GM18517 (cell line): ENCODE data around the gene TMEM256.

Experiments used
- ATAC-seq: cut with Tn5 transposase; IDR thresholded peaks from one replicate; pipeline ENCODE4 v1.9.1; 2021; ENCODE audit warnings: mild to moderate bottlenecking, moderate library complexity; ENCODE audit not compliant: unreplicated experiment

TMEM256 gene

GRCh38 chr17:7408863-7409262 is 5.0 kb upstream of the TMEM256 start:
- ATAC-seq: no peak

- ATAC-seq: no peak
Measured at GRCh38 chr17:7408252-7408727, 4.4 kb upstream of the TMEM256 start.

- no peak for ATAC-seq
Measured at GRCh38 chr17:7407485-7408251, 3.8 kb upstream of the TMEM256 start, which contains the start of gene NLGN2. TSS of gene NLGN2 (plus strand) at chr17:7407845. CDS start at chr17:7408256, 411 bp downstream.

- ATAC-seq: no peak
Measured at GRCh38 chr17:7407082-7407481, 3.2 kb upstream of the TMEM256 start.

GRCh38 chr17:7406235-7406825 is 2.4 kb upstream of the TMEM256 start:
- no peak for ATAC-seq

- ATAC-seq: no peak
Measured at GRCh38 chr17:7405350-7406234, 1.7 kb upstream of the TMEM256 start.

- no peak for ATAC-seq
Measured at GRCh38 chr17:7404737-7405349, 946 bp upstream of the TMEM256 start.

- peak; percentile 14 for ATAC-seq
Measured at GRCh38 chr17:7403727-7403976, 245 bp downstream of the TMEM256 start.

GRCh38 chr17:7403043-7403726 is 712 bp downstream of the TMEM256 start:
- ATAC-seq: no peak

- ATAC-seq: no peak
Measured at GRCh38 chr17:7398612-7399011, 5.3 kb downstream of the TMEM256 start.

- ATAC-seq: no peak
Measured at GRCh38 chr17:7396147-7396546, 7.8 kb downstream of the TMEM256 start.

- ATAC-seq: peak; percentile 68
Measured at GRCh38 chr17:7394452-7395191, 9.3 kb downstream of the TMEM256 start, which contains the start of gene PLSCR3. TSS of gene PLSCR3 (minus strand) at chr17:7394525. CDS start at chr17:7394110, 415 bp downstream.

- peak; percentile 50 for ATAC-seq
Measured at GRCh38 chr17:7393613-7394451, 10.1 kb downstream of the TMEM256 start.

GRCh38 chr17:7392696-7393612 is 10.9 kb downstream of the TMEM256 start:
- no peak for ATAC-seq

- ATAC-seq: no peak
Measured at GRCh38 chr17:7391307-7391706, 12.6 kb downstream of the TMEM256 start.

GRCh38 chr17:7389924-7390910 is 13.7 kb downstream of the TMEM256 start:
- ATAC-seq: no peak

GRCh38 chr17:7388856-7389255 is 15.0 kb downstream of the TMEM256 start:
- no peak for ATAC-seq
